ENCODE measurements around the gene IRS1.

GRCh38 chr2:226701052-226701451, 98.6 kb downstream of the IRS1 start:
- TF ChIP-seq, protein P1, sequence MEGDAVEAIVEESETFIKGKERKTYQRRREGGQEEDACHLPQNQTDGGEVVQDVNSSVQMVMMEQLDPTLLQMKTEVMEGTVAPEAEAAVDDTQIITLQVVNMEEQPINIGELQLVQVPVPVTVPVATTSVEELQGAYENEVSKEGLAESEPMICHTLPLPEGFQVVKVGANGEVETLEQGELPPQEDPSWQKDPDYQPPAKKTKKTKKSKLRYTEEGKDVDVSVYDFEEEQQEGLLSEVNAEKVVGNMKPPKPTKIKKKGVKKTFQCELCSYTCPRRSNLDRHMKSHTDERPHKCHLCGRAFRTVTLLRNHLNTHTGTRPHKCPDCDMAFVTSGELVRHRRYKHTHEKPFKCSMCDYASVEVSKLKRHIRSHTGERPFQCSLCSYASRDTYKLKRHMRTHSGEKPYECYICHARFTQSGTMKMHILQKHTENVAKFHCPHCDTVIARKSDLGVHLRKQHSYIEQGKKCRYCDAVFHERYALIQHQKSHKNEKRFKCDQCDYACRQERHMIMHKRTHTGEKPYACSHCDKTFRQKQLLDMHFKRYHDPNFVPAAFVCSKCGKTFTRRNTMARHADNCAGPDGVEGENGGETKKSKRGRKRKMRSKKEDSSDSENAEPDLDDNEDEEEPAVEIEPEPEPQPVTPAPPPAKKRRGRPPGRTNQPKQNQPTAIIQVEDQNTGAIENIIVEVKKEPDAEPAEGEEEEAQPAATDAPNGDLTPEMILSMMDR (IDR thresholded peaks at IDR 0.05): no peak
- TF ChIP-seq POLR2A (IDR thresholded peaks at IDR 0.05): no peak
